Eye (tissue), 1 donor: Measurements from ENCODE around the gene SLC44A3.
"Not testable (repeated sequence)": the region's sequence is repeated elsewhere in the genome, so short reads cannot be mapped to it uniquely, and the experiment has no call there.

ENCODE experiments used
- DNase-seq: peaks from one replicate; pipeline ENCODE4 v3.0.0-alpha.2; 2015

SLC44A3 gene

DNA sequence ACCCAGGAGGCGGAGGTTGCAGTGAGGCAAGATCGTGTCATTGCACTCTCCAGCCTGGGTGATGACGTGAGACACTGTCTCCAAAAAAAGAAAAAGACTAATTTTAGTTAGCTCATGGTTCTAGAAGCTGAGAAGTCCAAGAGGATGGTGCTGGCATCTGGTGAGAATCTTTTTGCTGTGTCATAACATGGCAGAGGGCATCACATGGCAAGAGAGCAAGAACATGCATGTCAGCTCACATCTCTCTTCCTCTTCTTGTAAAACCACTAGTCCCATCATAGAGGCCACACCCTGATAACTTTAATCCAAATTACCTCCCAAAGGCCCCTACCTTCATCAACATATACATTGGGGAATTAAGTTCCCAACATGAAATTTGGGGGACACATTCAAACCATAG lies 120.6 kb downstream of the SLC44A3 start:
- DNase-seq, result no peak

- DNase-seq, result not testable (repeated sequence)
Measured at GRCh38 chr1:94941480-94941879, 121.3 kb downstream of the SLC44A3 start.

DNA sequence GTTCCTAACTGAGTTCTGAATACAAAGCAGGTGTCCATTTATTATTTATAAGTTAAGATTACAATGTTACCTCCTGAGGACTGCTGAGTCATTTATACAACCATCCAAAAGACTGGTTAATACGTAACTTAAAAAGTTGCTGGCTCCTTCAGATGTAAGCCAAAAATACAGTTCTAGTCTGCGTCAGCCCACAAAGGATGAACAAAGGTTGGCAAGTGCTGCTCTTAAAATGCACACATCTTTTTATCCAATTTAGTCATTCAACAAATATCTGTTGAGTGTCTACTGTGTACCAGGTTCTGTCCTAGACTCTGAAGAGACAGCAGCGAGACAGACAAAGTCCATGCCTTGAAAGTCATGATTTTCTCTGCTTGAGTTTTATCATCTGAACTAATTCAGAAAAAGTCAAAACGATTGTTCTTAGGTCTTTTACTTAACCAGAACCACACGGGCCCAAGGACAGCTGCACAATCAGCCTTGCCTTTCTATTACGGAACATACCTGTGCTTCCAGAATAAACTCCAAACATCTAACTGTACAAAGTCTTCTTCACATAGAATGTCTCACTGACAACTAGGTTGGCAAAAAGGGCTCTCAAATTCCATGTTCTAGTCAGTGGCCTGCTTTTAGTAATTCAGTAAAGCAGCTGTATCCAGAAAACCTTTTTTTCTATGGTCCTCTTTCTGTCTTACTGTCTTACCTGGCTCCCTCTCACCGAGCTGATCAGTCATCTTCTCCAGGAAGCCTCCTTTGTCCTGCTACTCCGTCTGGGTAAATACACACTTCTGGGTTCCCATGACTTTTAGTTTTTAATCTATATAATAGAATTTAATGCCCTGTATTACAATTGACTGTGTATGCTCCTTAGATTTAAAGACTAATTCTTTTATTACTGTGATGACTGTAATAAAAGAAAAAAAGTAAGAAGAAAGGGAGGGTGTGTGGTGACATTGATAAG lies 122.3 kb downstream of the SLC44A3 start:
- DNase-seq, result no peak
